ENCODE measurements around the gene EPN1.

GRCh38 chr19:55668603-55669348 is 6.2 kb upstream of the EPN1 start:
- TF ChIP-seq CTCF (IDR thresholded peaks at IDR 0.05; ENCODE audit: low read length) = no peak
- no peak for TF ChIP-seq EZH2 (IDR thresholded peaks at IDR 0.05; ENCODE audit: borderline replicate concordance, low read length)

Measured in OCI-LY1 (cell line).